ENCODE results near the gene RAB37. TPM values are rescaled to one million over a fixed set of nuclear protein-coding genes. Genes with fewer than 3 reads are reported as not detected.
A peak's percentile ranks its signal among the peaks of the same experiment; 100 is the strongest.

Gene RAB37
- total RNA-seq, 3 donors from 2014 or later (not counting 1 experiment from before 2014, with no cell fraction given), result 150 to 184 (median 169) TPM

- intact Hi-C loops (cut with micrococcal nuclease), result no loop called here
- Mint-ChIP-seq H3K27ac (no peak overlapping the region), H3K4me3 (peak overlapping the region; percentile 62), H3K4me1 (peaks cover 44 to 50% of the 10 kb centered on the region in 2 donors), H3K36me3 (no peaks in the 10 kb centered on the region), H3K9me3 (no peaks in the 10 kb centered on the region), H3K27me3 (ENCODE audit: low read depth in 2 of 2) (no peaks in the 10 kb centered on the region)
- WGBS (ENCODE audit: insufficient coverage), result 95% methylated on average over 6 of the region's 6 CpGs
- H3K36me3 ChIP-seq (ENCODE audit: control insufficient read depth, insufficient read depth, low read length), result peaks cover 4% of the 10 kb centered on the region
- TF ChIP-seq CTCF (IDR thresholded peaks at IDR 0.05), result no peak
- H3K4me3 ChIP-seq (ENCODE audit: low read length), result no peak overlapping the region
- ATAC-seq (no peak), DNase-seq (no peak)
- H3K4me1 ChIP-seq (ENCODE audit: control insufficient read depth, insufficient read depth, low read length), result peaks cover 58% of the 10 kb centered on the region
- H3K27ac ChIP-seq (ENCODE audit: low read length), result no peak overlapping the region
- H3K9me3 ChIP-seq (ENCODE audit: control insufficient read depth, insufficient read depth, low read length), result no peaks in the 10 kb centered on the region
- H3K27me3 ChIP-seq (ENCODE audit: control insufficient read depth, insufficient read depth, low read length), result no peaks in the 10 kb centered on the region
Measured at GRCh38 chr17:74777901-74778515, 41.0 kb downstream of the RAB37 start.

- no peak for TF ChIP-seq CTCF (IDR thresholded peaks at IDR 0.05)
- intact Hi-C loops (cut with micrococcal nuclease), result no loop called here
Measured at GRCh38 chr17:74778960-74779359, 41.9 kb downstream of the RAB37 start.

GRCh38 chr17:74779501-74779900 lies 42.4 kb downstream of the RAB37 start:
- Histone ChIP-seq H3K36me3 (ENCODE audit: control insufficient read depth, insufficient read depth, low read length) (no peaks in the 10 kb centered on the region), H3K9me3 (ENCODE audit: control insufficient read depth, insufficient read depth, low read length) (no peaks in the 10 kb centered on the region), H3K4me1 (ENCODE audit: control insufficient read depth, insufficient read depth, low read length) (peaks cover 61% of the 10 kb centered on the region), H3K4me3 (ENCODE audit: low read length) (no peak overlapping the region), H3K27ac (ENCODE audit: low read length) (peak overlapping the region; percentile 59), H3K27me3 (ENCODE audit: control insufficient read depth, insufficient read depth, low read length) (no peaks in the 10 kb centered on the region)
- 59% methylated on average over 8 of the region's 8 CpGs for WGBS (ENCODE audit: insufficient coverage)
- DNase-seq, result peak in 1 of 2 donors; percentile 31
- intact Hi-C loops (cut with micrococcal nuclease), result no loop called here
- no peaks in the 10 kb centered on the region for H3K9me3 Mint-ChIP-seq
- peak overlapping the region; percentile 86 to 92 for H3K27ac Mint-ChIP-seq
- no peaks in the 10 kb centered on the region for H3K36me3 Mint-ChIP-seq
- ATAC-seq, result no peak
- peaks cover 44 to 50% of the 10 kb centered on the region in 2 donors for H3K4me1 Mint-ChIP-seq
- no peak for TF ChIP-seq CTCF (IDR thresholded peaks at IDR 0.05)
- H3K27me3 Mint-ChIP-seq (ENCODE audit: low read depth in 2 of 2), result no peaks in the 10 kb centered on the region
- H3K4me3 Mint-ChIP-seq, result peak overlapping the region; percentile 77

More at GRCh38 chr17:74778960-74779359, 41.9 kb downstream of the RAB37 start:
- H3K4me3 ChIP-seq (ENCODE audit: low read length), result no peak overlapping the region
- no peaks in the 10 kb centered on the region for H3K9me3 ChIP-seq (ENCODE audit: control insufficient read depth, insufficient read depth, low read length)
- Mint-ChIP-seq H3K36me3 (no peaks in the 10 kb centered on the region), H3K4me3 (peak overlapping the region; percentile 42), H3K4me1 (peaks cover 44 to 50% of the 10 kb centered on the region in 2 donors), H3K27ac (peak overlapping the region; percentile 86 to 92), H3K9me3 (no peaks in the 10 kb centered on the region), H3K27me3 (ENCODE audit: low read depth in 2 of 2) (no peaks in the 10 kb centered on the region)
- peak overlapping the region; percentile 59 for H3K27ac ChIP-seq (ENCODE audit: low read length)
- no peaks in the 10 kb centered on the region for H3K36me3 ChIP-seq (ENCODE audit: control insufficient read depth, insufficient read depth, low read length)
- DNase-seq (no peak), ATAC-seq (no peak)
- H3K27me3 ChIP-seq (ENCODE audit: control insufficient read depth, insufficient read depth, low read length), result no peaks in the 10 kb centered on the region
- peaks cover 58% of the 10 kb centered on the region for H3K4me1 ChIP-seq (ENCODE audit: control insufficient read depth, insufficient read depth, low read length)
- 60% methylated on average over 5 of the region's 5 CpGs for WGBS (ENCODE audit: insufficient coverage)

Measured in natural killer cell (primary cell).